Fibroblast of villous mesenchyme (primary cell): Measurements from ENCODE around the gene DHX9. TPM values are rescaled to one million over a fixed set of nuclear protein-coding genes. Genes with fewer than 3 reads are reported as not detected.

Experiments
- DNase-seq: peaks from one replicate; pipeline ENCODE4 v3.0.0-alpha.2; 2010; ENCODE audit warnings: low read depth
- H3K4me3 ChIP-seq: 2 replicates; pipeline ENCODE4 v1.5.1; 2011; ENCODE audit warnings: low read depth, mild to moderate bottlenecking, low read length
- CTCF ChIP-seq: IDR thresholded peaks from 2 replicates; pipeline ENCODE4 v1.5.1; 2012; ENCODE audit warnings: low read depth, mild to moderate bottlenecking, low read length; ENCODE audit not compliant: insufficient read depth
- total RNA-seq: library from RNA; depleted of rRNA; stranded (reverse); fragments of >200 nt; gene quantifications from 2 replicates; pipeline ENCODE4 v1.2.3, GENCODE V29; 2012

DHX9 gene
- total RNA-seq, 1 donor, result 160 TPM

DNA sequence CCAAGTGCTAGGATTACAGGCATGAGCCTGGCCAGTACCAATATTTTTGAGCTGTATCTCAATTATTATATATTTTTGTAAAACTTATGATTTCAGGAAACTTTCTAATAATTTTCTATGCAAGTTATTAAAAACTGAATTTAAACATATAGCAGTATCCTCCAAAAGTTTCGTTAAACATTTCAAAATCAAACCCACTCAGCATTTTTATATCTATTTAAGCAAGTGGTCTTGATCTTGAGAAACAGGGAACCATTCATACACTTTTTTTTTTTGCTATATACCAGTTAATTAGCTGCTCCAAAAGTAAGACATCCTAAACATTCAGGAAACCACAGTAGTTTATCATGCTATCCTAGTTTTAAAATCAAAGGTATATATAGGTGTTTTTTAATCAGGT, 91.8 kb downstream of the DHX9 start:
- no peak for TF ChIP-seq CTCF
- H3K4me3 ChIP-seq, result no peak overlapping the region

DNA sequence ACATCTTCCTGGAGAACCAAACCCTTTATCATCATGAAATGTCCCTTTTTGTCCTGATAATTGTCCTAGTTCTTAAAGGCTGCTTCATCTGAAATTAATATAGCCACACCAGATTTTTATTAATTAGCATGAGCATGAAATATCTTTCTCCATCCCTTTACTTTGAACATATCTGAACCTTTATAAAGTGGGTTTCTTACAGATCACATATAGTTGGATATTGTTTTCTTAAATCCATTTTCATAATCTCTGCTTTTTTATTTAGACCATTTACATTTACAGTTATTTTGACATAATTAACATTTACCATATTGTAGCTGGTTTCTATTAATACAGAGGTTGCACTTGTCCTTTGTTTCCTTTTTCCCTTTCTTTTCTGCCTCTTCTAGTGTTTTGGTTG, 96.6 kb downstream of the DHX9 start:
- no peak for DNase-seq
- TF ChIP-seq CTCF, result no peak
- no peak overlapping the region for H3K4me3 ChIP-seq

More for the DNA sequence above, 91.8 kb downstream of the DHX9 start:
- no peak for DNase-seq

Other genes with a start within 250 kb of the DHX9 start
- 0.32 and 1.3 TPM in 2 replicates for gene RGS16, start 235.0 kb upstream of the DHX9 start, total RNA-seq
- not detected in 2 replicates for gene RGS8, start 154.8 kb upstream of the DHX9 start, total RNA-seq
- gene NPL, start 49.6 kb upstream of the DHX9 start, total RNA-seq, result 0.97 and 3.5 TPM in 2 replicates
- gene SHCBP1L, start 113.8 kb downstream of the DHX9 start, total RNA-seq, result under 0.01 TPM in 1 of 2 replicates, not detected in the other
- gene LAMC1, start 184.1 kb downstream of the DHX9 start, total RNA-seq, result 541 and 761 TPM in 2 replicates